C4-2B (cell line): ENCODE measurements around the gene SAMMSON.

ENCODE experiments used
- H3K27ac ChIP-seq: fragments of 450-650 bp; 2 replicates; pipeline ENCODE4 v1.5.1; 2017
- CTCF ChIP-seq: fragments of 450-650 bp; conservative IDR thresholded peaks from 2 replicates; pipeline ENCODE4 v1.5.1; 2017; ENCODE audit warnings: mild to moderate bottlenecking
- ZFX ChIP-seq: fragments of 450-650 bp; IDR thresholded peaks from 2 replicates; pipeline ENCODE4 v1.6.1; 2017

The SAMMSON gene

GRCh38 chr3:69999140-70000027, at the start of gene SAMMSON:
Gene SAMMSON (plus strand): TSS chr3:69999733.
- no peak within 1 kb of the TSS for H3K27ac ChIP-seq
- no peak for TF ChIP-seq ZFX
- TF ChIP-seq CTCF: no peak

GRCh38 chr3:69951616-69952015, 47.9 kb upstream of the SAMMSON start:
- H3K27ac ChIP-seq: no peak overlapping the region
- TF ChIP-seq ZFX (no peak), CTCF (no peak)

GRCh38 chr3:69959581-69959980, 40.0 kb upstream of the SAMMSON start:
- TF ChIP-seq ZFX (no peak), CTCF (no peak)
- no peak overlapping the region for H3K27ac ChIP-seq

- no peak overlapping the region for H3K27ac ChIP-seq
- TF ChIP-seq CTCF (no peak), ZFX (no peak)
Observed at GRCh38 chr3:69961706-69962439, 37.7 kb upstream of the SAMMSON start.

- H3K27ac ChIP-seq: no peak overlapping the region
- TF ChIP-seq CTCF (no peak), ZFX (no peak)
Observed at GRCh38 chr3:69963643-69964042, 35.9 kb upstream of the SAMMSON start.

- TF ChIP-seq ZFX: no peak
- no peak for TF ChIP-seq CTCF
Observed at GRCh38 chr3:69967156-69967555, 32.4 kb upstream of the SAMMSON start.

GRCh38 chr3:69970827-69971226, 28.7 kb upstream of the SAMMSON start:
- TF ChIP-seq ZFX (no peak), CTCF (no peak)

More at GRCh38 chr3:69967156-69967555, 32.4 kb upstream of the SAMMSON start:
- H3K27ac ChIP-seq: no peak overlapping the region

More at GRCh38 chr3:69970827-69971226, 28.7 kb upstream of the SAMMSON start:
- H3K27ac ChIP-seq: no peak overlapping the region
